Stromal cell of bone marrow (primary cell): ENCODE results near the gene PRDM1.
A peak's percentile ranks its signal among the peaks of the same experiment; 100 is the strongest.

ENCODE experiments used
- DNase-seq: peaks from one replicate; pipeline ENCODE4 v3.0.0-alpha.2; 2012; ENCODE audit warnings: low read depth

Gene PRDM1

DNA sequence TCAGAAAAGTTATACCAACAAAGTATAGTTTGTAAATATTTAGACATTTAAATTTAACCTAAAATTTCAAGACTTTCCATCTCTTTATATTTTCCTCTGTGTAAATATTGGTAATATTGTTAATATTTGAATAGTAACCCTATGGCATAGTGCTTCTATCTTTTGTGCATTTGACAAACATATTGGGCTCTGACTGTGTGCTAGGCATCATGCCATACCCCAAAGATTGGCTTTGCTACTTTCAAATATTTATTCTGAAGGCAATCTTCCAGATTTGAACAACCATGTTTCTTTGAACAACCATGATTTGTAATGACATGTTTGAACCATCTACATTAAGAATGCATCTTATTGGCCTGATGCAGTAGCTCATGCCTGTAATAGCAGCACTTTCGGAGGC is 15.5 kb upstream of the PRDM1 start:
- DNase-seq = no peak

- no peak for DNase-seq
Observed at GRCh38 chr6:106072501-106073090, 13.5 kb upstream of the PRDM1 start.

GRCh38 chr6:106074146-106074545 is 12.0 kb upstream of the PRDM1 start:
- no peak for DNase-seq

DNA sequence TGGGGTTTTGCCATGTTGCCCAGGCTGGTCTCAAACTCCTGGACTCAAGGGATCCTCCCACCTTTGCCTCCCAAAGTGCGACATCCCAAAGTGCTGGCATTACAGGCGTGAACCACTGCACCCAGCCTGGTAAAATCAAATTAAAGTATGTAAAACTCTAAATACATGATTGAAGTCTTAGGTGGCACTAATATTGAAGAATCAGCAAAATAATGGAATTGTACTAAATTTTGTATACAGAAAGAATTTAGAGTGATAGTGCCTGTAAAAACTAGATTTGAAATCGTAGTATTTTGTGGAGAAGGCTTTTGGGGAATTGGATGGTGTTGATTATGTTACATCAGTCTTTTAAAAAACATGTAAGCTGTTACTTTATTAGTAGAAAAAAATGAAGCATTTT is 10.0 kb upstream of the PRDM1 start:
- no peak for DNase-seq

DNA sequence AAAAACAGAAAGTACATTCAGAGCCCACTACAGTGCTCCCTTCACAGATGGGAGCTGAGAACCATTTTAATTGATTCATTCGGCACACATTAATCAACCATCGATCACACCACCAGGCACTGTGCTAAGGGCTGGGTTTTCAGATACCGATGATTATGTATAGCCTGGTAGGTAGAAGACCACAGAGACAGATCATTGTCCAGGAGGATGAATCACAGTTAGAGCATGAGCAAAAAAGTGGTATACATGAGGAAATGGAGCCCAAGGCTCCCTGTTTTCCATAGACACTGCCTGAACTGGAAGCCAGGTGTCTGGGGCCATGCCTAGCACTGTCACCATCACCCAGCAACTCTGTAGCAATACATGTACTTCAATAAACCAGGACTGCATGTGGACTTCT is 9.0 kb upstream of the PRDM1 start:
- DNase-seq = no peak

- no peak for DNase-seq
Observed at GRCh38 chr6:106077881-106078280, 8.3 kb upstream of the PRDM1 start.

GRCh38 chr6:106079961-106080762 is 6.0 kb upstream of the PRDM1 start:
- DNase-seq = no peak

GRCh38 chr6:106080763-106081095 is 5.4 kb upstream of the PRDM1 start:
- no peak for DNase-seq

DNA sequence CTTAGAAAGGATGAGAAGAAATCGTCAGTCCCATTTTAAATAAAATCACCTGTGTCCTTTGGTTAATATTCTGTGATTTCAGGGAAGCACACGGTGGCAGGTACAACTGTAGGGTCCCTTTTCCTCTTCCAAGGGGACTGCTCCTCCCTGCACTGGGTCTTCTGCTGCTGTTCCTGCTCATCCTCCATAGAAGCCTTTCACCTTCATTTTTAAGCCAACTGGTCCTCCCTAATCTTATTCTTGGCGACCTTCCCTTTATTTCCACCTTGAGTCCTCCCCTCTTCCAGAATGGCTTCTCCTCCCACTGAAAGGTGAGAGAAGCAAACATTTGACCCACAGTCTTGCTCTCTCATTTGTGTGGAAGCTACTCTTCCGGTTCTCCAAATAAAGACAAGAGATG is 4.4 kb upstream of the PRDM1 start:
- no peak for DNase-seq

DNA sequence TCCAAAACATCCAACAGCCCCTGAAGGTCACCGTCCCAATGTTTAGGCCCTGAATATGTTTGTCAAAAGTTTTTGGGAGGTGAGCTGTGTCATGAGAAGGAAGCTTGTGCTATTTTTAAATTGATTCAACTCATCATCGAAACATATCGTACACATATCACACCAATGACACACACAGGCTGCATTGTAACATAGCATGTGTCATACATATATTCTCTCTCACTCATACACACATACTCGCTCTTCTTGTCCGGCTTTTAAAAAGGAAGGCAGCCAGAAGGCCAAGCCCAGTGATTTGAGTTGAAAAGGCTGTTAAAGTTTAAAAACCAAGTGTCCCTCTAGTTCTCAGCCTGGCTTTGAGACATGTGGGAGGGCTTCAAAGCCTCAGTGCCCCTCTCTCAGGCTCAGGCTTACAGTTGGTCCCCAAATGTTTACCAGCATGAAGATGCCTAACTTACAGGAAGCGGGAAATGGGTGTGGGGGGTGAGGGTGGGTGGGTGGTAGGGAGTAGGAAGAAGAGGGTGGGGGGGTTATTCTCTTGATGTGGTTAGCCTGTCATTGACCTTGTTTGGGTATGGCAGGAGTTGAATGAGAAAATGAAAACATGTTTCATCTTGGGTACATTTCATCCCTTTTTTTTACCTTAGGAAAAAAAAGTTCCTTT is 3.3 kb upstream of the PRDM1 start:
- peak; percentile 30 for DNase-seq

DNA sequence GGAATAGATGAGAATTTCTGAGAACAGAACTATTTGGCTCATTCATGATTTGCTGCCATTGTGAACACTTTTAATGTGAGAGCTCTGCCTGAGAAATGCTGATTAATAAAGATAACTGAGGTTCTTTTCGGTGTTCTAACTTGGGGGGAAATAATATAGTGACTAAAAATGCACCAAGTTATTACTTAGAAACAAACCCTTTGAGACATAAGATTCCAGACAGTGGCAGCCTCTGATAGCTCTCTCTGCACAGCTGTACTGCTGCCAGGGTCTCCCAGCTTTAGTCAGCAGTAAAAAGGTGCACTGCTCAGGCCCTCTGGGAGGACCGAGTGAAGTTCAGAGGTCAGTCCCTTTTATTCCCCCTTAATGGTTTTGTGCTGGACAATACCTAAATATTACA is 2.5 kb upstream of the PRDM1 start:
- no peak for DNase-seq

DNA sequence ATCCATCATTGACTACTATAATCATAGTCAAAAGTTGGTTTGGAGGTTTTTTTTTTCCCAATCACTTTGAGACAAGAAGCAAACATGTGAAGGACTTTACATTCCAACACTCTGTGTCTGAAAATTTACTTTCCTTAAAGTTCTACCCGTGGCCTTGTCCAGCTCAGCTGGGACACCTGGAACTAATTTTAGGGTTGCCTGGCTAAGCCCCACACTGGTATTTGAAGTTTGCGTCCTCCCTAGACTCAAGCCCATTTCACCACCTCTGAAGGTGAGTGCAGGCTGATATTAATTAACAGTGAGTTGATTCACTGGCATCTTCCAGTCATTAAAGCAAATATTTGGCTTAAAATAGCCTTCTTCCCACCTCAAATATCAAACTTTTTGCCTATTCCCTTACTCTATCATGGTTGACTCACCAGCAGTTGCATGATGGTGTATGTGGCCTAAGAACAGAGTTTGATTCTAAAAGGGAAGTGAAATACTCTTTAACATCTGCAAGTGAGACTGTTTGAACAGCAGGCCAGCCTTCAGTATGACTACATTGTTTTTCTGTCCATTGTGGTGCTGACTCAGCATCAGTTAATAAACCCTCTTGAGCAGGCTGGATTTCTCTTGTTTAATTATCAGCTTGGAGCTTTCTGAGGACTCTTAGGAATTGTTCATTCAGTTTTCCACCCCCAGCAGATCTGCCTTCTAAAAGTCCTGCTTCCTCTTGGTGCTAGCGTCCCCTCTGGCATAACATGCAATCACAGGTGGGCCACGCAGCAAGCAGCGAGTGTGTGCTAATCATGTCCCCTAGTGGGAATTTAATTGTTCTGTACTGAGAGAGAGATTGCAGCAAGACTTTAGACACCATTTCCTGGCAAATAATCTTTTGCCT is 1.8 kb upstream of the PRDM1 start:
- peak; percentile 77 for DNase-seq

DNA sequence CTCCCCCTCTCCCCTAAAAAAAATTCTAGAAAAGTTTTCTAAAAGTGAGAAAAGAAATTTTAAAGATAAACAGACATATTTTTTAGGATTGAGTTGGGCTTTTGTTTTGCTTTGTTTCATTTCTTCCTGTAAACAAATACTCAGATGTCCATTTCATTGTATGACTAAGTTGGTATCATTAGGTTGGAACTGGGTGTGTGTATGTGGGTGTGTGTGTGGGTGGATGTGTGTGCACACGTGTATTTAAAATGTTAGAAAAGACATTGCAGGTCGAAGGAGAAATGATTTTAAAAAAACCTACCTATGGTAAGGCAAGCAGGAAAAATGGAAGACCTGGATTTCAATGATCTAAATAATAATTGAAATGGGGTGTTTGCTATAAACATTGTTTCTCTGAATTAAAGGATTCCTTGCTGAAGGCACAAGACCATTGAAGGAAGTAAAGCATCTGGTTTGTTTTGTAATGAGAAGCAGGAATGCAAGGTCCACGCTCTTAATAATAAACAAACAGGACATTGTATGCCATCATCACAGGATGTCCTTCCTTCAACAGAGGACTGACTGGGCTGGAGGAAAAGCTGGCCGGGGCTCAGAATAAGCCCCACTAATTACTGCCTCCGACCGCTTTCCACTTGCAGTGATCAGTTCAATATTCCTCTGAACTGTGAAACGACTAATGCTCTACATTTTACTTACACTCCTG is 996 bp upstream of the PRDM1 start:
- DNase-seq = no peak

DNA sequence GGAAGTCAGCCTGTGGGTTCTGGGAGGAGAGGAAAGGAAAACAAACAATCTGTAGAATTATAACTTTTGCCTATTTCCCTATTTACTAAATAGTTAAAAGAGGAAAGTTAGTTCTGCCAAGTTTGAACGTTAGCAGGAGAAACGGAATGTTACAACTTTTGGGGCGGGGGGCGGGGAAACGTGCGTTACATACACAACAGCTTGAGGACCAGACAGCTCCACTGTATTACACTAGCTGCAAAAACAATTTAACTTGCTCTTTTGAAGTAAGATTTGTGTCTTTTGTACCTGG is 498 bp upstream of the PRDM1 start:
- DNase-seq = no peak

- DNase-seq = no peak
Observed at GRCh38 chr6:106086814-106087175, 659 bp downstream of the PRDM1 start.

- peak; percentile 57 for DNase-seq
Observed at GRCh38 chr6:106087548-106088325, 1.6 kb downstream of the PRDM1 start.

- no peak for DNase-seq
Observed at GRCh38 chr6:106090001-106090400, 3.9 kb downstream of the PRDM1 start.

DNA sequence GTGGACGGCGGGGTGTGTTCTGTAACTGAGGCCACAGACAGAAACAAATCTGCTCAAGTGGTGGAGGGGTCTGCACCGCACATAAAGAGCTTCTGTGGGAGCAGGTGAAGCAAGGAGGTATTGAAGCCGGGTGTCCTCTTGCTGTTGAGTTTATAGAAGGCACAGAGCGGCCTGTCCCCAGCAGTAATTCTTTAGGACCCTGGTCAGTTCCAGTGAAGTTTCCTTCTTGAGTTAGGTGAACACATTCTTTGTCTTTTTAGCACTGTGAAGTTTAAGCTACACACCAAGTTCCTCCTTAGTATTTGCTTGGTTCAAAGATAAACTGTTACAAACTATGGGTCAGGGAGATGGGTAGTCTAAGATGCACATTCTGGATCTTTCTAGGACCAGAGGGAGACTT is 6.1 kb downstream of the PRDM1 start:
- DNase-seq = no peak

DNA sequence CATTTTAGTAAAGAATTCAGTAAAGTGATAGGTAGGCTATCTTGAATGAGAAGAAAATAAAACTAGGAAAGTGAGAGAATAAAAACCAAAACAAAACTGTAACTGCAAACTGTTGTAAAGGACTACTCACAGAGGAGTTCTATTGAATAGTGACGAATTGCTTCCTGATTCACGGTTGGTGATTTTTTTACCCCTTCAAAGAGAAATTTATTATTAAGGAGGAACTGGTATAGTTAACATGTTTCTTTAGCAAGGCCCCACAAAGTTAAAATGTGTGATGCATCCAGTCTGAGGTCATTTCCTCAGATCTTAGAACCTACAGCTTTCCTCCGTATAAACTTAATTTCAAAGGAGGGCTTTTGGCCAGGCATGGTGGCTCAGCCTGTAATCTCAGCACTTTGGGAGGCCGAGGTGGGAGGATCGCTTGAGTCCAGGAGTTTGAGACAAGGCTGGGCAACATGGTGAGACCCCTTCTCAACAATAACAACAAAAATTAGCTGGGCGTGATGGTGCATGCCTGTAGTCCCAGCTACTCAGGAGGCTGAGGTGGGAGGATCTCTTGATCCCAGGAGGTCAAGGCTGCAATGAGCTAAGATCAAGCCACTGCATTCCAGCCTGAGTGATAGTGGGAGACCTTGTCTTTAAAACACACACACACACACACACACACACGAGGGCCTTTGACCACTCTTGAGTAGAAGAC is 8.3 kb downstream of the PRDM1 start:
- no peak for DNase-seq

- no peak for DNase-seq
Observed at GRCh38 chr6:106094964-106095335, 8.8 kb downstream of the PRDM1 start.
